ENCODE data around the gene DIRAS2.

DNA sequence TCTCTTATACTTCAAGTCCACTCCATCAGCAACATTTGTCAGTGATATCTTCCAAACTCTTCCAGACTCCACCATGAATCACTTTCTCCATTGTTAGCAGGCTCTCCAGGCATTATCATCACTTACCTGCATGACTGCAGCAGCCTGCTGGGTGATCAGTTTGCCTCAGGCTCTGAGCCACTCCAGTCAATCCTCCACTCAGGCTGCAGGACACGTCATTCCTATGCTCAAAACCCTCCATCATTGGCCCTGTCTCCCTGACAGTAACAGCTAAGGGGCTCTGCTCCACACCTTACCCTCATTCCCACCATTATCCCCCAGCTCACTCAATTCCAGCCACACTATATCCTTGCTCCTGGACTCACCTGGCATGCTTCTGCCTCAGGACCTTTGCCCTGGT, 10.7 kb downstream of the DIRAS2 start:
- TF ChIP-seq, protein P1, sequence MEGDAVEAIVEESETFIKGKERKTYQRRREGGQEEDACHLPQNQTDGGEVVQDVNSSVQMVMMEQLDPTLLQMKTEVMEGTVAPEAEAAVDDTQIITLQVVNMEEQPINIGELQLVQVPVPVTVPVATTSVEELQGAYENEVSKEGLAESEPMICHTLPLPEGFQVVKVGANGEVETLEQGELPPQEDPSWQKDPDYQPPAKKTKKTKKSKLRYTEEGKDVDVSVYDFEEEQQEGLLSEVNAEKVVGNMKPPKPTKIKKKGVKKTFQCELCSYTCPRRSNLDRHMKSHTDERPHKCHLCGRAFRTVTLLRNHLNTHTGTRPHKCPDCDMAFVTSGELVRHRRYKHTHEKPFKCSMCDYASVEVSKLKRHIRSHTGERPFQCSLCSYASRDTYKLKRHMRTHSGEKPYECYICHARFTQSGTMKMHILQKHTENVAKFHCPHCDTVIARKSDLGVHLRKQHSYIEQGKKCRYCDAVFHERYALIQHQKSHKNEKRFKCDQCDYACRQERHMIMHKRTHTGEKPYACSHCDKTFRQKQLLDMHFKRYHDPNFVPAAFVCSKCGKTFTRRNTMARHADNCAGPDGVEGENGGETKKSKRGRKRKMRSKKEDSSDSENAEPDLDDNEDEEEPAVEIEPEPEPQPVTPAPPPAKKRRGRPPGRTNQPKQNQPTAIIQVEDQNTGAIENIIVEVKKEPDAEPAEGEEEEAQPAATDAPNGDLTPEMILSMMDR (IDR thresholded peaks at IDR 0.05) = no peak
- no peak for TF ChIP-seq POLR2A (IDR thresholded peaks at IDR 0.05)

Data from prostate gland (tissue), 2 donors.